Astrocyte (in vitro differentiated cells and primary cell): Measurements from ENCODE around the gene ZBTB7C.

Source experiments
- EZH2 ChIP-seq: IDR thresholded peaks from 2 replicates; pipeline ENCODE4 v1.6.1; 2012; ENCODE audit warnings: mild to moderate bottlenecking, low read length, inconsistent platforms; ENCODE audit not compliant: insufficient read depth
- TF ChIP-seq, protein P1 (sequence below): IDR thresholded peaks from 2 replicates; pipeline ENCODE4 v1.5.1; 2011; ENCODE audit warnings: low read depth, mild to moderate bottlenecking, inconsistent platforms, low read length, moderate library complexity; ENCODE audit not compliant: insufficient read depth

DNA sequence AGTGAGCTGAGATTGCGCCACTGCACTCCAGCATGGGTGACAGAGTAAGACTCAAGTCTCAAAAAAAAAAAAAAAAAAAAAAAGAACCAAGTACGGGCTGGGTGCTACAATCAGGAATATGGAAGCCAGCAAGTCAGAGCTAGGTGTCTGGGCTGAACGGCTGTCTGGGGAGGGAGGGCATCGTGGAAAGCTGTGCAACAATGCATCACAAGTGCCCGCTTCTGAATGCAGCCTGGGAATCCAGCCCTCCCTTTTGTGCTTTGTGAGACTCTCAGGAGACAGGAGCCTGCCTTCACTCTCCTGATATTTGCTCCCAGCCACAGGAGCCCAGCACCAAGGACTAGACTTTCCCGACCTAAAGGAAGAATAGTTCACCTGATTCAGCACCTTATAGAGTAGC is 353.8 kb downstream of the ZBTB7C start:
- TF ChIP-seq, protein P1, sequence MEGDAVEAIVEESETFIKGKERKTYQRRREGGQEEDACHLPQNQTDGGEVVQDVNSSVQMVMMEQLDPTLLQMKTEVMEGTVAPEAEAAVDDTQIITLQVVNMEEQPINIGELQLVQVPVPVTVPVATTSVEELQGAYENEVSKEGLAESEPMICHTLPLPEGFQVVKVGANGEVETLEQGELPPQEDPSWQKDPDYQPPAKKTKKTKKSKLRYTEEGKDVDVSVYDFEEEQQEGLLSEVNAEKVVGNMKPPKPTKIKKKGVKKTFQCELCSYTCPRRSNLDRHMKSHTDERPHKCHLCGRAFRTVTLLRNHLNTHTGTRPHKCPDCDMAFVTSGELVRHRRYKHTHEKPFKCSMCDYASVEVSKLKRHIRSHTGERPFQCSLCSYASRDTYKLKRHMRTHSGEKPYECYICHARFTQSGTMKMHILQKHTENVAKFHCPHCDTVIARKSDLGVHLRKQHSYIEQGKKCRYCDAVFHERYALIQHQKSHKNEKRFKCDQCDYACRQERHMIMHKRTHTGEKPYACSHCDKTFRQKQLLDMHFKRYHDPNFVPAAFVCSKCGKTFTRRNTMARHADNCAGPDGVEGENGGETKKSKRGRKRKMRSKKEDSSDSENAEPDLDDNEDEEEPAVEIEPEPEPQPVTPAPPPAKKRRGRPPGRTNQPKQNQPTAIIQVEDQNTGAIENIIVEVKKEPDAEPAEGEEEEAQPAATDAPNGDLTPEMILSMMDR: no peak
- no peak for TF ChIP-seq EZH2
